GM18868 (cell line): ENCODE data around the gene RRP9.

ENCODE experiments used
- ATAC-seq: cut with Tn5 transposase; IDR thresholded peaks from one replicate; pipeline ENCODE4 v1.9.1; 2021; ENCODE audit warnings: mild to moderate bottlenecking, moderate library complexity; ENCODE audit not compliant: unreplicated experiment

RRP9 gene

GRCh38 chr3:51971350-51971749 is 29.6 kb upstream of the RRP9 start:
- ATAC-seq = no peak

GRCh38 chr3:51970606-51971300 is 29.0 kb upstream of the RRP9 start:
- no peak for ATAC-seq

GRCh38 chr3:51969841-51970240 is 28.1 kb upstream of the RRP9 start:
- no peak for ATAC-seq

- ATAC-seq = no peak
These were observed 27.4 kb upstream of the RRP9 start for GRCh38 chr3:51968883-51969678.

- ATAC-seq = no peak
These were observed 26.6 kb upstream of the RRP9 start for GRCh38 chr3:51968170-51968775.

GRCh38 chr3:51967384-51968169 is 25.9 kb upstream of the RRP9 start, which contains the start of gene PCBP4:
Gene PCBP4, minus strand, starts transcription at chr3:51967454. Its CDS starts 6,214 bp downstream, at chr3:51961240.
- peak; percentile 62 for ATAC-seq

GRCh38 chr3:51966922-51967383 is 25.2 kb upstream of the RRP9 start:
- no peak for ATAC-seq

- ATAC-seq = no peak
These were observed 24.8 kb upstream of the RRP9 start for GRCh38 chr3:51966486-51966885.

- ATAC-seq = no peak
These were observed 24.3 kb upstream of the RRP9 start for GRCh38 chr3:51966016-51966415.

GRCh38 chr3:51964521-51964920 is 22.8 kb upstream of the RRP9 start:
- ATAC-seq = no peak

- ATAC-seq = no peak
These were observed 22.3 kb upstream of the RRP9 start for GRCh38 chr3:51963951-51964451.

- no peak for ATAC-seq
These were observed 21.3 kb upstream of the RRP9 start for GRCh38 chr3:51962854-51963530.

- ATAC-seq = no peak
These were observed 20.2 kb upstream of the RRP9 start for GRCh38 chr3:51961602-51962569.

- no peak for ATAC-seq
These were observed 19.3 kb upstream of the RRP9 start for GRCh38 chr3:51961011-51961410.

- no peak for ATAC-seq
These were observed 18.7 kb upstream of the RRP9 start for GRCh38 chr3:51960386-51960785.

GRCh38 chr3:51959651-51960050 is 17.9 kb upstream of the RRP9 start:
- no peak for ATAC-seq

- no peak for ATAC-seq
These were observed 17.2 kb upstream of the RRP9 start for GRCh38 chr3:51958603-51959521.
